ENCODE data around the gene WDR88.

DNA sequence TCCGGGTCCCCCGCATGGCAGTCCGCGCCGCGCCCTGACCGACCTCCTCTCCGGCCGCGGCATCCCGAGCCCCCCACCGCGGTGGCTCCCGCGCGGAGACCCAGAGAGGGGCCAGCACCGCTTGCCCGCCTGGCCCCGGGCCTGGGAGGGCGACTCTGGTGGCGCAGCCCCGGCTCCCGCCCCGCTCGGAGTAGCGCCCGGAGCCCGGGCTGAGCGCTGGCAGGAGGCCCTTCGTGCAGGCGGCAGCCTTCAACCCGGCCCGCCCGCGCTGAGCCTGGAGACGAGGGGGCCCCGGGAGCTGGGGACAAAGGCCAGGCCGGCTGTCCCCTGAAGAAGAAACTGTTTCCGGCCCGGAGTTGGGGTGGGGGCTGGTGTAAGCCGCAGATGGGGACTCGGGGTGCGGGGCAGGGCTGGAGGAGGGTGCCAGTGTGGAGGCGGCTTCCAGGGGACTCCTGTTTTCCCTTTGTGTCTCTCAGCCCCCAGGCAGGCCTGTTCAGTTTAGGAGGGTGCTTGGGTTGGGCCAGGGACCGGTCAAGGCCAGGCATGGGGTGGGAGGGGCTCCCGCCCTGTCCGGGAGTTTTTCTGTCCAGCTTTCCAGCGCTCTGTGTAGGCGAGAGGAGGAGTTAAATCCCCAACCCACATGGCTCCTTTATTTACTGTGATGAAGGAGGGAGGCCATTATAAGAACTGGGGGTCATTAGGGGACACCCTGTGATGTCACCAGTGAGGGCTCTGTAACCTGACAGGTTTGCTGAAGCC is 63.2 kb downstream of the WDR88 start:
- TF ChIP-seq, protein P1, sequence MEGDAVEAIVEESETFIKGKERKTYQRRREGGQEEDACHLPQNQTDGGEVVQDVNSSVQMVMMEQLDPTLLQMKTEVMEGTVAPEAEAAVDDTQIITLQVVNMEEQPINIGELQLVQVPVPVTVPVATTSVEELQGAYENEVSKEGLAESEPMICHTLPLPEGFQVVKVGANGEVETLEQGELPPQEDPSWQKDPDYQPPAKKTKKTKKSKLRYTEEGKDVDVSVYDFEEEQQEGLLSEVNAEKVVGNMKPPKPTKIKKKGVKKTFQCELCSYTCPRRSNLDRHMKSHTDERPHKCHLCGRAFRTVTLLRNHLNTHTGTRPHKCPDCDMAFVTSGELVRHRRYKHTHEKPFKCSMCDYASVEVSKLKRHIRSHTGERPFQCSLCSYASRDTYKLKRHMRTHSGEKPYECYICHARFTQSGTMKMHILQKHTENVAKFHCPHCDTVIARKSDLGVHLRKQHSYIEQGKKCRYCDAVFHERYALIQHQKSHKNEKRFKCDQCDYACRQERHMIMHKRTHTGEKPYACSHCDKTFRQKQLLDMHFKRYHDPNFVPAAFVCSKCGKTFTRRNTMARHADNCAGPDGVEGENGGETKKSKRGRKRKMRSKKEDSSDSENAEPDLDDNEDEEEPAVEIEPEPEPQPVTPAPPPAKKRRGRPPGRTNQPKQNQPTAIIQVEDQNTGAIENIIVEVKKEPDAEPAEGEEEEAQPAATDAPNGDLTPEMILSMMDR (IDR thresholded peaks at IDR 0.05), result no peak
- no peak for TF ChIP-seq POLR2A (IDR thresholded peaks at IDR 0.05)
